ENCODE measurements around the gene ZFYVE9. TPM values are rescaled to one million over a fixed set of nuclear protein-coding genes. Genes with fewer than 3 reads are reported as not detected.

ZFYVE9 gene
- total and polyA plus RNA-seq, 9 of the 15 experiments (the other 6 are each of a cell fraction or from before 2014, with no cell fraction given), result 0.52 to 14.4 (median 8.9) TPM

- no peak overlapping the region for H3K9ac ChIP-seq (ENCODE audit: insufficient read depth in 1 of 2, low read depth in 2 of 2, low read length in 2 of 2)
- 58% methylated on average over 3 of the region's 3 CpGs for WGBS (ENCODE audit: insufficient coverage, low coverage, missing lambda C conversion rate)
- no peaks in the 10 kb centered on the region for H3K79me2 ChIP-seq (ENCODE audit: control insufficient read depth, insufficient read depth, low read length)
- no TSS peak for BruUV-seq (replicated peaks)
- CTCF ChIA-PET (ENCODE audit: low intra/inter-chr PET ratio), result no interaction called here
- no peaks in the 10 kb centered on the region for H3K9me3 ChIP-seq (replicated peaks; ENCODE audit: control insufficient read depth, insufficient read depth, low read depth, low read length)
- ATAC-seq, result no peak
- TF ChIP-seq ELF1 (tag; IDR thresholded peaks at IDR 0.05), result no peak
- TF ChIP-seq ZNF512 (tag; IDR thresholded peaks at IDR 0.05), result no peak
- peak; percentile 21; the same call in 1 of the 2 replicates for TF ChIP-seq MAFK (IDR thresholded peaks at IDR 0.05; ENCODE audit: low read length)
- TF ChIP-seq C11orf30 (IDR thresholded peaks at IDR 0.05; ENCODE audit: low read depth), result peak; percentile 24; the same call in 1 of the 2 replicates
- TF ChIP-seq NFE2 (IDR thresholded peaks at IDR 0.05; ENCODE audit: low read depth), result peak; percentile 24; the same call in 1 of the 2 replicates
- 0 out of 2 replicates have a peak, but pooled peaks have one; percentile 4 for TF ChIP-seq MAFF (IDR thresholded peaks at IDR 0.05; ENCODE audit: low read length)
- no peak for TF ChIP-seq TSHZ1 (CRISPR knock-in tag; IDR thresholded peaks at IDR 0.05)
- H3K27ac ChIP-seq (ENCODE audit: extremely low read depth, low read depth, low read length), result no peak overlapping the region
- H3K4me1 ChIP-seq (replicated peaks in 1 of 2; ENCODE audit: control insufficient read depth in 2 of 2, insufficient read depth in 2 of 2, low read length in 2 of 2), result no peaks in the 10 kb centered on the region
- no peak for DNase-seq (ENCODE audit: extremely low read depth in 1 of 4, low spot score in 3 of 4)
- H3K4me3 ChIP-seq, result no peak overlapping the region
- in situ Hi-C loops (cut with MboI) (no loop called here), intact Hi-C loops (cut with micrococcal nuclease) (no loop called here)
- FAIRE-seq, result no peak
- H3K9me1 ChIP-seq (ENCODE audit: control insufficient read depth, insufficient read depth, low read length), result no peaks in the 10 kb centered on the region
- no peaks in the 10 kb centered on the region for H4K20me1 ChIP-seq (replicated peaks; ENCODE audit: control insufficient read depth, insufficient read depth, low read length)
- POLR2A ChIA-PET, result interaction anchor here (0.7 to 1.0 kb wide), 2 partner anchors 10 to 14 kb away, joined by 3 to 4 read pairs; no protein-coding TSS in a partner anchor
- H3K4me2 ChIP-seq (ENCODE audit: insufficient read depth, low read length), result no peak overlapping the region
- H3K36me3 ChIP-seq (ENCODE audit: control insufficient read depth, insufficient read depth, low read length), result no peaks in the 10 kb centered on the region
- no peaks in the 10 kb centered on the region for H3K27me3 ChIP-seq (ENCODE audit: control insufficient read depth in 2 of 2, insufficient read depth in 2 of 2, low read length in 2 of 2)
- H2AFZ ChIP-seq (ENCODE audit: low read depth, low read length), result no peak overlapping the region
These were observed 118.0 kb downstream of the ZFYVE9 start for GRCh38 chr1:52259886-52260285.

Data from K562 (cell line).